Measurements from ENCODE around the gene COMMD10. TPM values are rescaled to one million over a fixed set of nuclear protein-coding genes. Genes with fewer than 3 reads are reported as not detected.

COMMD10 gene
- total and polyA plus RNA-seq, 9 donors: 24.9 to 33.1 (median 29.2) TPM

GRCh38 chr5:116174111-116174510, 89.3 kb downstream of the COMMD10 start:
- DNase-seq: no peak

GRCh38 chr5:116176121-116176520, 91.3 kb downstream of the COMMD10 start:
- no peak for DNase-seq
- WGBS (ENCODE audit: insufficient coverage): 89% methylated on average over 3 of the region's 6 CpGs

More at GRCh38 chr5:116174111-116174510, 89.3 kb downstream of the COMMD10 start:
- Histone ChIP-seq H3K4me3 (ENCODE audit: low read length) (no peak overlapping the region), H3K9me3 (replicated peaks; ENCODE audit: control insufficient read depth, low read depth, low read length) (peaks cover 6% of the 10 kb centered on the region), H3K4me1 (ENCODE audit: control insufficient read depth, insufficient read depth, low read length) (no peaks in the 10 kb centered on the region), H3K36me3 (ENCODE audit: control insufficient read depth, insufficient read depth, low read length) (no peaks in the 10 kb centered on the region), H3K27me3 (ENCODE audit: control insufficient read depth, insufficient read depth, low read length) (no peaks in the 10 kb centered on the region), H3K27ac (ENCODE audit: low read length) (no peak overlapping the region)
- no CpG with 5 or more reads among the region's 1 CpG for WGBS (ENCODE audit: insufficient coverage)

GRCh38 chr5:116178925-116179324, 94.1 kb downstream of the COMMD10 start:
- H3K9me3 ChIP-seq (replicated peaks; ENCODE audit: control insufficient read depth, low read depth, low read length): peaks cover 2% of the 10 kb centered on the region
- no CpG with 5 or more reads among the region's 4 CpGs for WGBS (ENCODE audit: insufficient coverage)
- no peak overlapping the region for H3K27ac ChIP-seq (ENCODE audit: low read length)
- no peaks in the 10 kb centered on the region for H3K27me3 ChIP-seq (ENCODE audit: control insufficient read depth, insufficient read depth, low read length)
- H3K4me1 ChIP-seq (ENCODE audit: control insufficient read depth, insufficient read depth, low read length): no peaks in the 10 kb centered on the region
- DNase-seq: no peak
- H3K36me3 ChIP-seq (ENCODE audit: control insufficient read depth, insufficient read depth, low read length): no peaks in the 10 kb centered on the region
- H3K4me3 ChIP-seq (ENCODE audit: low read length): no peak overlapping the region

More at GRCh38 chr5:116176121-116176520, 91.3 kb downstream of the COMMD10 start:
- Histone ChIP-seq H3K4me3 (ENCODE audit: low read length) (no peak overlapping the region), H3K27ac (ENCODE audit: low read length) (no peak overlapping the region), H3K9me3 (replicated peaks; ENCODE audit: control insufficient read depth, low read depth, low read length) (peaks cover 3% of the 10 kb centered on the region), H3K36me3 (ENCODE audit: control insufficient read depth, insufficient read depth, low read length) (no peaks in the 10 kb centered on the region), H3K4me1 (ENCODE audit: control insufficient read depth, insufficient read depth, low read length) (no peaks in the 10 kb centered on the region), H3K27me3 (ENCODE audit: control insufficient read depth, insufficient read depth, low read length) (no peaks in the 10 kb centered on the region)

GRCh38 chr5:116209166-116209565, 124.3 kb downstream of the COMMD10 start:
- Histone ChIP-seq H3K36me3 (ENCODE audit: control insufficient read depth, insufficient read depth, low read length) (no peaks in the 10 kb centered on the region), H3K9me3 (replicated peaks; ENCODE audit: control insufficient read depth, low read depth, low read length) (no peaks in the 10 kb centered on the region), H3K4me3 (ENCODE audit: low read length) (no peak overlapping the region), H3K27ac (ENCODE audit: low read length) (no peak overlapping the region), H3K27me3 (ENCODE audit: control insufficient read depth, insufficient read depth, low read length) (no peaks in the 10 kb centered on the region), H3K4me1 (ENCODE audit: control insufficient read depth, insufficient read depth, low read length) (no peaks in the 10 kb centered on the region)
- no peak for DNase-seq
- WGBS (ENCODE audit: insufficient coverage): 80% methylated on average over 1 of the region's 2 CpGs

- H3K9me3 ChIP-seq (replicated peaks; ENCODE audit: control insufficient read depth, low read depth, low read length): no peaks in the 10 kb centered on the region
- no peaks in the 10 kb centered on the region for H3K36me3 ChIP-seq (ENCODE audit: control insufficient read depth, insufficient read depth, low read length)
- H3K4me1 ChIP-seq (ENCODE audit: control insufficient read depth, insufficient read depth, low read length): no peaks in the 10 kb centered on the region
- H3K27ac ChIP-seq (ENCODE audit: low read length): no peak overlapping the region
- no peak for DNase-seq
- no peaks in the 10 kb centered on the region for H3K27me3 ChIP-seq (ENCODE audit: control insufficient read depth, insufficient read depth, low read length)
- no peak overlapping the region for H3K4me3 ChIP-seq (ENCODE audit: low read length)
These were observed 127.4 kb downstream of the COMMD10 start for GRCh38 chr5:116212225-116212624.

- H3K27ac ChIP-seq (ENCODE audit: low read length): no peak overlapping the region
- DNase-seq: no peak
- H3K9me3 ChIP-seq (replicated peaks; ENCODE audit: control insufficient read depth, low read depth, low read length): no peaks in the 10 kb centered on the region
- H3K36me3 ChIP-seq (ENCODE audit: control insufficient read depth, insufficient read depth, low read length): no peaks in the 10 kb centered on the region
- WGBS (ENCODE audit: insufficient coverage): 100% methylated on average over 1 of the region's 5 CpGs
- no peaks in the 10 kb centered on the region for H3K27me3 ChIP-seq (ENCODE audit: control insufficient read depth, insufficient read depth, low read length)
- H3K4me1 ChIP-seq (ENCODE audit: control insufficient read depth, insufficient read depth, low read length): no peaks in the 10 kb centered on the region
- no peak overlapping the region for H3K4me3 ChIP-seq (ENCODE audit: low read length)
These were observed 131.4 kb downstream of the COMMD10 start for GRCh38 chr5:116216246-116216645.

- Histone ChIP-seq H3K4me3 (ENCODE audit: low read length) (no peak overlapping the region), H3K27ac (ENCODE audit: low read length) (no peak overlapping the region), H3K4me1 (ENCODE audit: control insufficient read depth, insufficient read depth, low read length) (no peaks in the 10 kb centered on the region), H3K36me3 (ENCODE audit: control insufficient read depth, insufficient read depth, low read length) (no peaks in the 10 kb centered on the region), H3K9me3 (replicated peaks; ENCODE audit: control insufficient read depth, low read depth, low read length) (no peaks in the 10 kb centered on the region), H3K27me3 (ENCODE audit: control insufficient read depth, insufficient read depth, low read length) (no peaks in the 10 kb centered on the region)
- DNase-seq: no peak
These were observed 140.6 kb downstream of the COMMD10 start for GRCh38 chr5:116225281-116225922.

GRCh38 chr5:116229131-116229689, 144.4 kb downstream of the COMMD10 start:
- no peak overlapping the region for H3K27ac ChIP-seq (ENCODE audit: low read length)
- no peak for DNase-seq
- WGBS (ENCODE audit: insufficient coverage): 0% methylated on average over 1 of the region's 3 CpGs

GRCh38 chr5:116231288-116231687, 146.5 kb downstream of the COMMD10 start:
- no peak for DNase-seq
- Histone ChIP-seq H3K4me3 (ENCODE audit: low read length) (no peak overlapping the region), H3K36me3 (ENCODE audit: control insufficient read depth, insufficient read depth, low read length) (no peaks in the 10 kb centered on the region), H3K27ac (ENCODE audit: low read length) (no peak overlapping the region), H3K27me3 (ENCODE audit: control insufficient read depth, insufficient read depth, low read length) (no peaks in the 10 kb centered on the region), H3K4me1 (ENCODE audit: control insufficient read depth, insufficient read depth, low read length) (no peaks in the 10 kb centered on the region), H3K9me3 (replicated peaks; ENCODE audit: control insufficient read depth, low read depth, low read length) (no peaks in the 10 kb centered on the region)
- WGBS (ENCODE audit: insufficient coverage): no CpG with 5 or more reads among the region's 2 CpGs

More at GRCh38 chr5:116229131-116229689, 144.4 kb downstream of the COMMD10 start:
- Histone ChIP-seq H3K4me1 (ENCODE audit: control insufficient read depth, insufficient read depth, low read length) (no peaks in the 10 kb centered on the region), H3K27me3 (ENCODE audit: control insufficient read depth, insufficient read depth, low read length) (no peaks in the 10 kb centered on the region), H3K4me3 (ENCODE audit: low read length) (no peak overlapping the region), H3K9me3 (replicated peaks; ENCODE audit: control insufficient read depth, low read depth, low read length) (no peaks in the 10 kb centered on the region), H3K36me3 (ENCODE audit: control insufficient read depth, insufficient read depth, low read length) (no peaks in the 10 kb centered on the region)

- H3K27me3 ChIP-seq (ENCODE audit: control insufficient read depth, insufficient read depth, low read length): no peaks in the 10 kb centered on the region
- no peak overlapping the region for H3K27ac ChIP-seq (ENCODE audit: low read length)
- WGBS (ENCODE audit: insufficient coverage): 100% methylated on average over 1 of the region's 7 CpGs
- H3K4me1 ChIP-seq (ENCODE audit: control insufficient read depth, insufficient read depth, low read length): no peaks in the 10 kb centered on the region
- no peaks in the 10 kb centered on the region for H3K36me3 ChIP-seq (ENCODE audit: control insufficient read depth, insufficient read depth, low read length)
- no peak overlapping the region for H3K4me3 ChIP-seq (ENCODE audit: low read length)
- H3K9me3 ChIP-seq (replicated peaks; ENCODE audit: control insufficient read depth, low read depth, low read length): no peaks in the 10 kb centered on the region
- DNase-seq: no peak
These were observed 149.9 kb downstream of the COMMD10 start for GRCh38 chr5:116234681-116235080.
